GM12878 (cell line): Measurements from ENCODE around the gene ADAM15. TPM values are rescaled to one million over a fixed set of nuclear protein-coding genes. Genes with fewer than 3 reads are reported as not detected.
A peak's percentile ranks its signal among the peaks of the same experiment; 100 is the strongest.

ENCODE experiments used
- ATAC-seq: fragments of 200-7000 bp; cut with Tn5 transposase; 3 replicates; pipeline ENCODE4 v1.9.1; 2020; ENCODE audit warnings: mild to moderate bottlenecking, moderate library complexity
- BruUV-seq: library from RNA; stranded (reverse); fragments of 400-500 nt; replicated peaks from 2 replicates; lab custom pipeline; 2021; lab: Mats Ljungman, UMichigan
- CTCF ChIA-PET: fragments of 300-600 bp; sonication (Branson Sonifier 250); formaldehyde crosslinking; extraction: SDS; loops from one replicate; lab custom pipeline; 2021; ENCODE audit warnings: inconsistent platforms; lab: Yijun Ruan, JAX
- POLR2A ChIA-PET: fragments of 350-600 bp; formaldehyde crosslinking; extraction: SDS; loops from one replicate; lab custom pipeline; 2021; ENCODE audit warnings: inconsistent platforms; lab: Charles Lee
- RAD21 ChIA-PET: fragments of 300-600 bp; sonication (Branson Sonifier 250); formaldehyde crosslinking; loops from one replicate; lab custom pipeline; 2023; ENCODE audit warnings: antibody characterized with exemption; ENCODE audit not compliant: unreplicated experiment; lab: Charles Lee
- SMC1A ChIA-PET: fragments of 300-600 bp; sonication (Branson Sonifier 250); formaldehyde crosslinking; loops from one replicate; lab custom pipeline; 2023; ENCODE audit not compliant: unreplicated experiment, uncharacterized antibody; lab: Charles Lee
- DNase-seq: peaks from one replicate; pipeline ENCODE4 v3.0.0-alpha.2; 2011; ENCODE audit warnings: low read depth, low spot score
- FAIRE-seq: peaks from 3 replicates; lab custom pipeline; 2011; peaks lifted over from hg19 to GRCh38; lab: Jason Lieb, UNC
- H2AFZ ChIP-seq: 2 replicates; pipeline ENCODE4 v1.6.0; 2011; ENCODE audit warnings: low read depth, low read length, control low read depth; ENCODE audit not compliant: control insufficient read depth
- H3K27ac ChIP-seq: 2 replicates; pipeline ENCODE4 v1.5.1; 2011; ENCODE audit warnings: control low read depth; ENCODE audit not compliant: control insufficient read depth, insufficient read depth
- H3K27me3 ChIP-seq, 2 experiments: replicated peaks in 1 of 2; 2 replicates each; pipeline versions ENCODE4 v1.6.0 to v1.6.1; 2011; ENCODE audit warnings: low read length in 1 of 2; ENCODE audit not compliant: control insufficient read depth in 2 of 2, insufficient read depth in 2 of 2
- H3K36me3 ChIP-seq, 2 experiments: 2 replicates each; pipeline ENCODE4 v1.5.1; 2011; ENCODE audit warnings: low read length in 1 of 2; ENCODE audit not compliant: control insufficient read depth in 2 of 2, insufficient read depth in 2 of 2
- H3K4me1 ChIP-seq: 2 replicates; pipeline ENCODE4 v1.6.1; 2011; ENCODE audit warnings: mild to moderate bottlenecking, low read length, moderate library complexity, mixed read lengths; ENCODE audit not compliant: control insufficient read depth, insufficient read depth
- H3K4me2 ChIP-seq: 2 replicates; pipeline ENCODE4 v1.6.0; 2011; ENCODE audit warnings: control low read depth; ENCODE audit not compliant: control insufficient read depth, insufficient read depth
- H3K4me3 ChIP-seq: fragments of 200-600 bp; sonication (generic); 2 replicates; pipeline ENCODE4 v1.5.1; 2016
- H3K79me2 ChIP-seq: 2 replicates; pipeline ENCODE4 v1.6.0; 2011; ENCODE audit warnings: low read length; ENCODE audit not compliant: control insufficient read depth, insufficient read depth
- H3K9ac ChIP-seq: 2 replicates; pipeline ENCODE4 v1.8.0; 2011; ENCODE audit warnings: low read length, control low read depth, mixed read lengths; ENCODE audit not compliant: control insufficient read depth, insufficient read depth
- H3K9me3 ChIP-seq: replicated peaks from 3 replicates; pipeline ENCODE4 v1.5.1; 2011; ENCODE audit warnings: mild to moderate bottlenecking, low read length; ENCODE audit not compliant: control insufficient read depth, insufficient read depth
- H4K20me1 ChIP-seq: 2 replicates; pipeline ENCODE4 v1.6.0; 2011; ENCODE audit not compliant: control insufficient read depth, insufficient read depth
- NBN ChIP-seq: fragments of 450-650 bp; IDR thresholded peaks from 2 replicates; pipeline ENCODE4 v1.6.1; 2016
- POLR2A ChIP-seq: IDR thresholded peaks from 2 replicates; pipeline ENCODE4 v1.6.1; 2011; ENCODE audit warnings: low read depth, mild to moderate bottlenecking, low read length
- SIN3A ChIP-seq: IDR thresholded peaks from 2 replicates; pipeline ENCODE4 v1.6.1; 2012; ENCODE audit warnings: low read depth, low read length, improper control_type of control experiment
- WGBS: methylation state at CpG from one replicate; pipeline ENCODE4 v1.1.6; 2016; ENCODE audit warnings: low lambda C conversion rate; ENCODE audit not compliant: insufficient replicate concordance, insufficient coverage; ENCODE audit errors: missing lambda C conversion rate; 5-methylcytosine and 5-hydroxymethylcytosine counted together
- in situ Hi-C: fragments of 300-500 bp; cut with MboI; formaldehyde crosslinking; loops from 9 replicates; pipeline ENCODE4 v1.14.3; 2018; ENCODE audit warnings: mixed read lengths
- intact Hi-C: fragments of 100-400 bp; cut with micrococcal nuclease; formaldehyde crosslinking; loops from one replicate; pipeline ENCODE4 v1.14.2; 2022; ENCODE audit not compliant: unreplicated experiment
- polyA plus RNA-seq, 11 experiments: library from polyadenylated mRNA; depleted of rRNA in 4 of 11; unstranded in 6 of 11; stranded (reverse) in 5 of 11; fragments of >200 nt; fragmentation: Nextera tagmentation in 4 of 11; fragmentation: Illumina TruSeq in 1 of 11; extraction: Ambion mirVana in 4 of 11; extraction: Trizol in 1 of 11; gene quantifications; 1 replicate in 1 of 11; 2 replicates in 10 of 11; pipeline versions ENCODE4 v1.2.1 to v1.2.3, GENCODE V29; 2011 to 2016; ENCODE audit warnings: inconsistent platforms in 2 of 11, missing spikeins in 2 of 11, low read depth in 1 of 11
- total RNA-seq, 4 experiments: library from RNA; depleted of rRNA in 3 of 4; stranded (reverse); fragments of >200 nt in 3 of 4; fragmentation: Illumina TruSeq in 1 of 4; extraction: Trizol in 1 of 4; gene quantifications; 2 replicates each; pipeline versions ENCODE4 v1.2.1 to v1.2.3, GENCODE V29; 2013 to 2021
- TF ChIP-seq, protein P1 (sequence below): IDR thresholded peaks from 2 replicates; pipeline ENCODE4 v1.6.1; 2011; ENCODE audit warnings: mild to moderate bottlenecking, low read depth, low read length, moderate library complexity; ENCODE audit not compliant: insufficient replicate concordance
- TF ChIP-seq, protein P2 (sequence below): fragments of 450-650 bp; IDR thresholded peaks from 2 replicates; pipeline ENCODE4 v1.6.1; 2016; ENCODE audit warnings: mild to moderate bottlenecking

The ADAM15 gene
- total and polyA plus RNA-seq, 10 of the 15 experiments (the other 5 are each of a cell fraction or from before 2014, with no cell fraction given), result 0.29 to 38.8 (median 14.7) TPM

DNA sequence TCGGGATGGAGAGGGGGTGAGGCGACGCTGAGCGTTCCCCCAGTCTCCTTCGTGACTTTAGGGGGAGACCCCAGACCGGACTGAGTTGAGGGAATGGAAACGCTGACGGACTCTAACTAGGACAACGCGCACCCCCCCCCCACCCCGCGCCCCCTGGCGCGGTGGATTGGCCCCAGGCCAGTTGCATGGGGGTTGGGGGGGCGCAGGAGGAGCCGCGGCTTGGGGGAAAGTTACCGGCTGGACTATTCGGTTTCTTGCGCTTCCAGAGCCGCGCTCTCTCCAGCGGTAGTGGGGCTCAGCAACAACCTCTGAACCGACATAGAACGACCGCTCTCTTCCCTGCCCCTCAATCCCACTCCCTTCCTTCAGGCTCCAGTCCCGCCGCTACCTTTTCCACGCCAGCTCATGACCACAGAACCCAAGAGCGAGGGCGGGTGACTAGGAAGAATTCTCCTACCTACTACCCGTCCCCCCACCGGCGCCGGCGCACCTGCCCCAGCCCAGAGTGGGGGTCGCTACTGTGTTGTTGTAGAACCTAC is 47.8 kb upstream of the ADAM15 start:
- ChIA-PET SMC1A (interaction anchor here (1.2 to 1.4 kb wide), 4 partner anchors 9 to 30 kb away, joined by 3 to 4 read pairs (median 4); no protein-coding TSS in a partner anchor), CTCF (interaction anchor here (0.8 to 2.1 kb wide), 2 partner anchors 14 to 19 kb away, joined by 5 to 18 read pairs; no protein-coding TSS in a partner anchor), POLR2A (interaction anchor here (0.8 to 1.9 kb wide), 7 partner anchors 15 to 59 kb away, joined by 3 to 8 read pairs (median 4); partner anchors contain the start of gene SHC1), RAD21 (interaction anchor here (1.1 to 3.3 kb wide), 4 partner anchors 12 to 82 kb away, joined by 4 to 14 read pairs (median 4); partner anchors contain the start of gene PBXIP1)
- Histone ChIP-seq H4K20me1 (0 out of 2 replicates have a peak, but pooled peaks cover 3% of the 10 kb centered on the region), H3K36me3 (no peaks in the 10 kb centered on the region; a peak in 1 of 4 replicates), H2AFZ (peak overlapping the region; percentile 48; the same call in 1 of the 2 replicates), H3K9ac (peak overlapping the region; percentile 85), H3K4me3 (peak overlapping the region; percentile 99), H3K27ac (peak overlapping the region; percentile 91), H3K4me1 (peaks cover 38% of the 10 kb centered on the region), H3K4me2 (peak overlapping the region; percentile 98), H3K9me3 (no peaks in the 10 kb centered on the region), H3K79me2 (peaks cover 57% of the 10 kb centered on the region), H3K27me3 (no peaks in the 10 kb centered on the region)
- BruUV-seq, result TSS peak; percentile 28
- DNase-seq, result no peak
- FAIRE-seq, result no peak
- no peak for ATAC-seq
- TF ChIP-seq SIN3A (peak; percentile 38; the same call in 1 of the 2 replicates), NBN (0 out of 2 replicates have a peak, but pooled peaks have one; percentile 8), POLR2A (peak; percentile 44; the same call in 1 of the 2 replicates)
- TF ChIP-seq, protein P1, sequence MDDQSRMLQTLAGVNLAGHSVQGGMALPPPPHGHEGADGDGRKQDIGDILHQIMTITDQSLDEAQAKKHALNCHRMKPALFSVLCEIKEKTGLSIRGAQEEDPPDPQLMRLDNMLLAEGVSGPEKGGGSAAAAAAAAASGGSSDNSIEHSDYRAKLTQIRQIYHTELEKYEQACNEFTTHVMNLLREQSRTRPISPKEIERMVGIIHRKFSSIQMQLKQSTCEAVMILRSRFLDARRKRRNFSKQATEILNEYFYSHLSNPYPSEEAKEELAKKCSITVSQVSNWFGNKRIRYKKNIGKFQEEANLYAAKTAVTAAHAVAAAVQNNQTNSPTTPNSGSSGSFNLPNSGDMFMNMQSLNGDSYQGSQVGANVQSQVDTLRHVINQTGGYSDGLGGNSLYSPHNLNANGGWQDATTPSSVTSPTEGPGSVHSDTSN, result no peak
- TF ChIP-seq, protein P2, sequence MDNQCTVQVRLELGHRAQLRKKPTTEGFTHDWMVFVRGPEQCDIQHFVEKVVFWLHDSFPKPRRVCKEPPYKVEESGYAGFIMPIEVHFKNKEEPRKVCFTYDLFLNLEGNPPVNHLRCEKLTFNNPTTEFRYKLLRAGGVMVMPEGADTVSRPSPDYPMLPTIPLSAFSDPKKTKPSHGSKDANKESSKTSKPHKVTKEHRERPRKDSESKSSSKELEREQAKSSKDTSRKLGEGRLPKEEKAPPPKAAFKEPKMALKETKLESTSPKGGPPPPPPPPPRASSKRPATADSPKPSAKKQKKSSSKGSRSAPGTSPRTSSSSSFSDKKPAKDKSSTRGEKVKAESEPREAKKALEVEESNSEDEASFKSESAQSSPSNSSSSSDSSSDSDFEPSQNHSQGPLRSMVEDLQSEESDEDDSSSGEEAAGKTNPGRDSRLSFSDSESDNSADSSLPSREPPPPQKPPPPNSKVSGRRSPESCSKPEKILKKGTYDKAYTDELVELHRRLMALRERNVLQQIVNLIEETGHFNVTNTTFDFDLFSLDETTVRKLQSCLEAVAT, result peak; percentile 37; the same call in 1 of the 2 replicates
- intact Hi-C loops (loop anchor here (2.0 to 5.0 kb wide), 2 partner anchors 14 to 41 kb away; partner anchors contain the start of gene PYGO2), in situ Hi-C loops (no loop called here)
- under 1% methylated on average over 25 of the region's 37 CpGs for WGBS
